ENCODE results near the gene CALR3.
"Not testable (repeated sequence)": the region's sequence is repeated elsewhere in the genome, so short reads cannot be mapped to it uniquely, and the experiment has no call there.

Gene CALR3

GRCh38 chr19:16524991-16525734 lies 29.2 kb upstream of the CALR3 start:
- no peak for DNase-seq (ENCODE audit: low read depth)

- DNase-seq (ENCODE audit: low read depth): no peak
Measured at GRCh38 chr19:16522559-16523377, 26.8 kb upstream of the CALR3 start.

- no peak for DNase-seq (ENCODE audit: low read depth)
Measured at GRCh38 chr19:16521715-16522289, 25.8 kb upstream of the CALR3 start.

- no peak for DNase-seq (ENCODE audit: low read depth)
Measured at GRCh38 chr19:16520986-16521624, 25.1 kb upstream of the CALR3 start.

GRCh38 chr19:16520074-16520973 lies 24.4 kb upstream of the CALR3 start:
- DNase-seq (ENCODE audit: low read depth): no peak

- DNase-seq (ENCODE audit: low read depth): no peak
Measured at GRCh38 chr19:16519230-16519687, 23.3 kb upstream of the CALR3 start.

GRCh38 chr19:16518483-16519229 lies 22.7 kb upstream of the CALR3 start:
- DNase-seq (ENCODE audit: low read depth): no peak

- DNase-seq (ENCODE audit: low read depth): no peak
Measured at GRCh38 chr19:16518061-16518460, 22.1 kb upstream of the CALR3 start.

- DNase-seq (ENCODE audit: low read depth): no peak
Measured at GRCh38 chr19:16516923-16517610, 21.1 kb upstream of the CALR3 start.

GRCh38 chr19:16516381-16516780 lies 20.4 kb upstream of the CALR3 start:
- DNase-seq (ENCODE audit: low read depth): no peak

- no peak for DNase-seq (ENCODE audit: low read depth)
Measured at GRCh38 chr19:16514383-16515019, 18.5 kb upstream of the CALR3 start.

- not testable (repeated sequence) for DNase-seq (ENCODE audit: low read depth)
Measured at GRCh38 chr19:16512611-16513010, 16.6 kb upstream of the CALR3 start.

- no peak for DNase-seq (ENCODE audit: low read depth)
Measured at GRCh38 chr19:16509141-16510061, 13.4 kb upstream of the CALR3 start.

GRCh38 chr19:16508546-16508945 lies 12.6 kb upstream of the CALR3 start:
- DNase-seq (ENCODE audit: low read depth): no peak

GRCh38 chr19:16506961-16507360 lies 11.0 kb upstream of the CALR3 start:
- DNase-seq (ENCODE audit: low read depth): no peak

GRCh38 chr19:16506161-16506560 lies 10.2 kb upstream of the CALR3 start:
- not testable (repeated sequence) for DNase-seq (ENCODE audit: low read depth)

- DNase-seq (ENCODE audit: low read depth): no peak
Measured at GRCh38 chr19:16504271-16504670, 8.3 kb upstream of the CALR3 start.

- no peak for DNase-seq (ENCODE audit: low read depth)
Measured at GRCh38 chr19:16497837-16498236, 1.9 kb upstream of the CALR3 start.

Data from stimulated activated CD8-positive, alpha-beta memory T cell treated with anti-CD3 and anti-CD28 coated beads, Interleukin-7, amount 100 ng/mL, for 24 hours (primary cell).